Left lung (tissue), 10 donors: ENCODE results near the gene TMIGD3. TPM values are rescaled to one million over a fixed set of nuclear protein-coding genes. Genes with fewer than 3 reads are reported as not detected.

Source experiments
- ATAC-seq: fragments of 200-7000 bp; cut with Tn5 transposase; one replicate; pipeline ENCODE4 v1.9.1; 2020; ENCODE audit warnings: moderate library complexity
- DNase-seq, 4 donors: peaks; one replicate each; pipeline ENCODE4 v3.0.0-alpha.2; 2013 to 2020
- H3K27ac ChIP-seq, 2 donors: fragments of 200-600 bp; sonication (generic) in 1 of 2; one replicate each; pipeline versions ENCODE4 v1.5.0 to v1.8.0; 2020 to 2021
- H3K27me3 ChIP-seq, 2 donors: fragments of 200-600 bp; sonication (generic) in 1 of 2; one replicate each; pipeline versions ENCODE4 v1.5.0 to v1.8.0; 2020 to 2021
- H3K36me3 ChIP-seq, 2 donors: fragments of 200-600 bp; sonication (generic) in 1 of 2; one replicate each; pipeline versions ENCODE4 v1.5.0 to v1.8.0; 2020 to 2021
- H3K4me1 ChIP-seq, 2 donors: fragments of 200-600 bp; one replicate each; pipeline ENCODE4 v1.8.0; 2021
- H3K4me3 ChIP-seq, 2 donors: fragments of 200-600 bp; sonication (generic) in 1 of 2; one replicate each; pipeline versions ENCODE4 v1.5.0 to v1.8.0; 2020 to 2021; ENCODE audit warnings: mild to moderate bottlenecking in 1 of 2
- H3K9me3 ChIP-seq, 2 donors: fragments of 200-600 bp; sonication (generic) in 1 of 2; one replicate each; pipeline versions ENCODE4 v1.5.0 to v1.8.0; 2020 to 2021
- intact Hi-C, 2 donors: fragments of 100-400 bp; cut with DNase I; formaldehyde crosslinking; loops; one replicate each; pipeline versions ENCODE4 v1.11.2 to v1.14.2; 2022
- polyA plus RNA-seq, 6 donors: library from polyadenylated mRNA; unstranded; fragments of 120-200 nt; gene quantifications; one replicate each; pipeline ENCODE4 v1.2.1, GENCODE V29; 2013; ENCODE audit not compliant: insufficient read length in 6 of 6
- total RNA-seq, 2 donors: library from RNA; stranded (reverse); fragmentation: NEBNext Ultra II Directional; extraction: Animal tissue kit (Norgen Biotek cat#: 25700); gene quantifications; one replicate each; pipeline ENCODE4 v1.2.1, GENCODE V29; 2021
- TF ChIP-seq, protein P1 (sequence below), 2 donors: fragments of 200-600 bp; sonication (generic) in 1 of 2; IDR thresholded peaks; one replicate each; pipeline versions ENCODE4 v1.5.0 to v1.8.0; 2021; ENCODE audit warnings: antibody characterized with exemption in 2 of 2
- donor health status: DM: no; HTN: yes; CAD: no.
- donor health status: DM: no; HTN: no; CAD: no.

Gene TMIGD3
- total and polyA plus RNA-seq, 8 donors, result 0.14 to 27.0 (median 0.65) TPM

DNA sequence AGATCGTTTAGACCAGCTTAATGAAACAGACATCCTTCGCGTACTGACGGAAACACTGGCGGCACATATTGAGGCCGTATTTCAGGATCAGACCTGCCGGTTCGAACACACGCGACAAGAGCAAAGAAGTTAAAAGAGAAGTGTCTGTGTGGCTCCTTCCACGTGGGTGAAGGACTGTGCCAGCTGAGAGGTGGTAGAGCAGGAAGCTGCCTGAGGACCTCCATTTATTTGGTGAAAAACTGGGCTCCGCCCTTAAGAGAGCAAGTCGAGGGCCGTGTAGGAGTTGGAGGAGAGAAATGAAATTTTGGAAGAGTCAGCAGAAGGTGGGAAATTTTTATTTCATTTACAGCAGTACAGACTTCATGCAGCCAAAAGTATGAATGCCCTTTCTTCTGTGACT is 38.8 kb upstream of the TMIGD3 start:
- Histone ChIP-seq H3K36me3 (no peaks in the 10 kb centered on the region), H3K27ac (peak overlapping the region in 1 of 2 donors; percentile 41), H3K9me3 (no peaks in the 10 kb centered on the region), H3K27me3 (no peaks in the 10 kb centered on the region), H3K4me1 (no peaks in the 10 kb centered on the region), H3K4me3 (no peak overlapping the region)
- intact Hi-C loops, result no loop called here
- DNase-seq (no peak), ATAC-seq (peak; percentile 43)
- TF ChIP-seq, protein P1, sequence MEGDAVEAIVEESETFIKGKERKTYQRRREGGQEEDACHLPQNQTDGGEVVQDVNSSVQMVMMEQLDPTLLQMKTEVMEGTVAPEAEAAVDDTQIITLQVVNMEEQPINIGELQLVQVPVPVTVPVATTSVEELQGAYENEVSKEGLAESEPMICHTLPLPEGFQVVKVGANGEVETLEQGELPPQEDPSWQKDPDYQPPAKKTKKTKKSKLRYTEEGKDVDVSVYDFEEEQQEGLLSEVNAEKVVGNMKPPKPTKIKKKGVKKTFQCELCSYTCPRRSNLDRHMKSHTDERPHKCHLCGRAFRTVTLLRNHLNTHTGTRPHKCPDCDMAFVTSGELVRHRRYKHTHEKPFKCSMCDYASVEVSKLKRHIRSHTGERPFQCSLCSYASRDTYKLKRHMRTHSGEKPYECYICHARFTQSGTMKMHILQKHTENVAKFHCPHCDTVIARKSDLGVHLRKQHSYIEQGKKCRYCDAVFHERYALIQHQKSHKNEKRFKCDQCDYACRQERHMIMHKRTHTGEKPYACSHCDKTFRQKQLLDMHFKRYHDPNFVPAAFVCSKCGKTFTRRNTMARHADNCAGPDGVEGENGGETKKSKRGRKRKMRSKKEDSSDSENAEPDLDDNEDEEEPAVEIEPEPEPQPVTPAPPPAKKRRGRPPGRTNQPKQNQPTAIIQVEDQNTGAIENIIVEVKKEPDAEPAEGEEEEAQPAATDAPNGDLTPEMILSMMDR (IDR thresholded peaks at IDR 0.05), result no peak

DNA sequence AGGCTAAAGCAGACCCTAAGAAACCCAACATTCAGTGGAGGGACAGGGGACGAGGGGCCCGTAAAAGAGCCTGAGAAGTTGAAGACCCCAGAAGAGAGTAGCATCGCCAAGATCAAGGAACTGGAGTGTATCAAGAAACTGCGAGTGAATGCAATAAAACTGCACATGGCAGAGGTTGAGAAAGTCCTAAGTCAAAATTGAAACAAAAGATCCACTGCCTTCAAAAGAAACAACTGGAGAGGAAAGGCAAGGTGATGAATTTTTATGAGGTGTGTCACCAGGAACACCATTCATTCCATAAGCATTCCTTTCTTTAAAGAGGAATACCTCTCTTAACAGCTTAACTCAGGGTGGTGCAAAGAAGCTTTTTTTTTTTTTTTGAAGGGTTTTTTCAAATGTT is 38.3 kb upstream of the TMIGD3 start:
- peak; percentile 88 for ATAC-seq
- Histone ChIP-seq H3K27me3 (no peaks in the 10 kb centered on the region), H3K4me3 (no peak overlapping the region), H3K9me3 (no peaks in the 10 kb centered on the region), H3K4me1 (no peaks in the 10 kb centered on the region), H3K36me3 (no peaks in the 10 kb centered on the region), H3K27ac (peak overlapping the region in 1 of 2 donors; percentile 41)
- DNase-seq, result no peak
- TF ChIP-seq, protein P1 (IDR thresholded peaks at IDR 0.05), result no peak
- intact Hi-C loops, result no loop called here

DNA sequence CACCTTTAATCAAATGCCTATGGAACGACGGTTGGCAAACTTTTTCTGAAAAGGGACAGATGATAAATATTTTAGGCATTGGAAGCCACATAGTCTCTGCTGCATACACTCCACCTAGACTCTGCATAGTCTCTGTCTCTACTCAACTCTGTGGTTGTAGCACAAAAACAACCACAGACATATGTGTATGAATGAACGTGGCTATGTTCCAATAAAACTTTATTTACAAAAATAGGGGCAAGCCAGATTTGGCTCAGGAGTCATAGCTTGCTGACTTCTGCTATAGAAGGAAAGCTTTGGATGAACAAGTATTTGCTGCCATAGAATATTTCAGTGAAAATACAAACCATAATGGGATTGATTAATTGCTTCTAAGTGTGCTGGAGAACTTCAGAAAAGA is 37.5 kb upstream of the TMIGD3 start:
- Histone ChIP-seq H3K36me3 (no peaks in the 10 kb centered on the region), H3K27me3 (no peaks in the 10 kb centered on the region), H3K4me3 (no peak overlapping the region), H3K9me3 (no peaks in the 10 kb centered on the region), H3K27ac (no peak overlapping the region), H3K4me1 (no peaks in the 10 kb centered on the region)
- intact Hi-C loops, result no loop called here
- TF ChIP-seq, protein P1 (IDR thresholded peaks at IDR 0.05), result no peak
- DNase-seq (no peak), ATAC-seq (no peak)

DNA sequence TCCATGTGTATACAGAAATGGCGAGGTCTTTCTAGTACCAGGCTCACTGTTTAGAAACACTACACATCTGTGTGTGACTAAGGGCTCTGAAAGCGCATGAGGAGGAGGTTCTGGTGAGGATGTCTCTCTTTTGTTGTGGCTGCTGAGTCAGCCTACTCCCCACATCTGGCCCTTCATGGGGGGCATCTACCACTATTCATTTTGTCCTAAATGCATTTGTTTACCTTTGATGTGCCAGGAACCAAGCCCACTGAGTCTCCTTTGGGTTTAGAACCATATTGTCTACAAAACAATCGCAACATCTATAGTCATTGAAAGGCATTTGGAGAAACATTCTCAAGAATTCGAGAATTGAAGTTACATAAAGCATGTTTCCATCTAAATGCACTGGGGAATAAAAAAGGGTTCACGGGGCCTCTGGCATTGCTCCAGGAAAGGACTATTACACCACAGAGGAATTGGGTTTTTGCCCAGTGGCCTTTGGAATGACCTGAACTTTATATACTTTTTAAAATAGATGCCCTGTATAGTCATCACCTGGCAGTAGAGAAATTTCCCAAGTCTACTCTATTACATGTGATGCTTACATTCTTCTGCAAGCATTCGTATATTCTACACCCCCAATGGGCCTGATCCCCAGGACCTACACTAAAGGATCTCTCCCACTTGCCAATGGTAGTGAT is 35.1 kb upstream of the TMIGD3 start:
- Histone ChIP-seq H3K36me3 (no peaks in the 10 kb centered on the region), H3K4me1 (no peaks in the 10 kb centered on the region), H3K9me3 (no peaks in the 10 kb centered on the region), H3K27me3 (no peaks in the 10 kb centered on the region), H3K27ac (no peak overlapping the region), H3K4me3 (no peak overlapping the region)
- intact Hi-C loops, result no loop called here
- TF ChIP-seq, protein P1 (IDR thresholded peaks at IDR 0.05), result no peak
- DNase-seq, result no peak
- no peak for ATAC-seq

DNA sequence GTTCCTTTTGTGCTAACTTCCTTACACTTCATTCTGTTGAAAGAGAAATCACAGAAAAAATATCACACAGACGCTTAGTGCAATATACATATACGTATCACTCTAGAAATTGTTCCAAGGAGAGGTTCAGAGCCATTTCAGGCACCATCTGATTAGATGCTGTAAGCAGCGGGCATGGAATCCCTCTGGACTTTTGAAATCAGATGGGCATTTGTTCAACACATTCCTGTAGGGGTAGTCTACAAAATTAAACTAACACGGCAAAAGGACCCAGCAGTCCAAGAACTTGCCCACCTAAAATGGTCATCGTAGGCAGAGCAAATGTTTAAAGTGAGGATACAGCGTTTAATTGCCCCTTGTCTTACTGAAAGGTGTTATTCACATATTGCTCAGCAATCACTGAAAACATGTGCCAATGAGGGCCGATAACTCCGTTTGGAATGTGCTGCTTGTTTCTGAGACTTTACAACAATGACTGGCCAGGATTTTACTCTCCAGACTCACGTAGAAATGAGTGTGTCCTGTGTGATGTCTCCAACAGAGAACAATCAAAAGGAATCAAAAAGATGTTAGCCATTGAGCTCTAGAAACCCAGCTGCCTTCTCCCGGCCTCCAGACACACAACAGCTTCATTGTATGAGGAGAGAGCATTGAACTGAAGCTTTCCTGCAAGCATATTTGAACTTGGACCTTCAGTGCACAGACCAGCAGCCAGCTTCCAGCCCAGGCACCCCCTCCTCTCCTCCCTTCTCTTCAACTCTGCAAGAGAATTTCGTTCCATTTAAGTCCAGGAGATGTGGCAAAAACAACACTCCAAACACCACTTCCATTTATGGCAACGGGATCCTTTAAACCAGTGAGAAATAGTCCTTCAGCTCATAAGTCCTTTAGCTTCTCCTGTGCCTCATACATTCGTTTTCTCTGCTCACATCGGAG is 32.1 kb upstream of the TMIGD3 start:
- H3K27me3 ChIP-seq, result no peaks in the 10 kb centered on the region
- no peak overlapping the region for H3K4me3 ChIP-seq
- no peaks in the 10 kb centered on the region for H3K9me3 ChIP-seq
- DNase-seq (no peak), ATAC-seq (no peak)
- H3K36me3 ChIP-seq, result no peaks in the 10 kb centered on the region
- H3K27ac ChIP-seq, result no peak overlapping the region
- TF ChIP-seq, protein P1 (IDR thresholded peaks at IDR 0.05), result no peak
- no peaks in the 10 kb centered on the region for H3K4me1 ChIP-seq
- intact Hi-C loops, result no loop called here
